NT2/D1 (cell line): Measurements from ENCODE around the gene PTPRG.

ENCODE experiments used
- DNase-seq: peaks from one replicate; pipeline ENCODE4 v3.0.0-alpha.2; 2011; ENCODE audit warnings: low read depth, low spot score
- H3K27me3 ChIP-seq: 2 replicates; pipeline ENCODE4 v1.6.0; 2011; ENCODE audit warnings: mild to moderate bottlenecking; ENCODE audit not compliant: insufficient read length, insufficient read depth
- H3K36me3 ChIP-seq: 2 replicates; pipeline ENCODE4 v1.6.1; 2011; ENCODE audit warnings: mild to moderate bottlenecking, low read length, mixed read lengths; ENCODE audit not compliant: insufficient read depth, insufficient read length
- H3K4me1 ChIP-seq: 2 replicates; pipeline ENCODE4 v1.5.1; 2011; ENCODE audit not compliant: insufficient read depth, insufficient read length
- H3K4me3 ChIP-seq: 2 replicates; pipeline ENCODE4 v1.5.1; 2011; ENCODE audit warnings: low read depth; ENCODE audit not compliant: insufficient read length
- H3K9ac ChIP-seq: 2 replicates; pipeline ENCODE4 v1.6.0; 2011; ENCODE audit warnings: low read depth; ENCODE audit not compliant: insufficient read length
- H3K9me3 ChIP-seq: 2 replicates; pipeline ENCODE4 v1.5.1; 2011; ENCODE audit warnings: mild to moderate bottlenecking, low read length; ENCODE audit not compliant: insufficient read depth
- SUZ12 ChIP-seq: IDR thresholded peaks from 2 replicates; pipeline ENCODE4 v1.6.1; 2011; ENCODE audit not compliant: insufficient read length, insufficient read depth; ENCODE audit errors: extremely low read depth
- YY1 ChIP-seq: IDR thresholded peaks from 2 replicates; pipeline ENCODE4 v1.6.1; 2011; ENCODE audit not compliant: insufficient read length, insufficient read depth
- ZNF274 ChIP-seq: IDR thresholded peaks from 2 replicates; pipeline ENCODE4 v1.6.1; 2011; ENCODE audit warnings: mild to moderate bottlenecking, low read depth, low read length

The PTPRG gene

GRCh38 chr3:62090519-62090918 is 529.1 kb downstream of the PTPRG start:
- Histone ChIP-seq H3K9me3 (no peaks in the 10 kb centered on the region), H3K4me3 (no peak overlapping the region), H3K4me1 (no peaks in the 10 kb centered on the region), H3K9ac (no peak overlapping the region), H3K27me3 (no peaks in the 10 kb centered on the region), H3K36me3 (no peaks in the 10 kb centered on the region)
- TF ChIP-seq YY1 (no peak), SUZ12 (no peak), ZNF274 (no peak)
- DNase-seq = no peak

- DNase-seq = no peak
Measured at GRCh38 chr3:62093025-62093424, 531.7 kb downstream of the PTPRG start.

GRCh38 chr3:62094461-62094860 is 533.1 kb downstream of the PTPRG start:
- Histone ChIP-seq H3K4me1 (no peaks in the 10 kb centered on the region), H3K4me3 (no peak overlapping the region), H3K9ac (no peak overlapping the region), H3K36me3 (no peaks in the 10 kb centered on the region), H3K9me3 (no peaks in the 10 kb centered on the region), H3K27me3 (no peaks in the 10 kb centered on the region)
- DNase-seq = no peak
- TF ChIP-seq YY1 (no peak), ZNF274 (no peak), SUZ12 (no peak)

More at GRCh38 chr3:62093025-62093424, 531.7 kb downstream of the PTPRG start:
- no peaks in the 10 kb centered on the region for H3K36me3 ChIP-seq
- H3K4me1 ChIP-seq = no peaks in the 10 kb centered on the region
- H3K4me3 ChIP-seq = no peak overlapping the region
- no peak overlapping the region for H3K9ac ChIP-seq
- no peaks in the 10 kb centered on the region for H3K9me3 ChIP-seq
- TF ChIP-seq ZNF274 (no peak), SUZ12 (no peak), YY1 (no peak)
- no peaks in the 10 kb centered on the region for H3K27me3 ChIP-seq

- no peak overlapping the region for H3K9ac ChIP-seq
- TF ChIP-seq SUZ12 = no peak
- TF ChIP-seq ZNF274 = no peak
- no peaks in the 10 kb centered on the region for H3K4me1 ChIP-seq
- H3K36me3 ChIP-seq = no peaks in the 10 kb centered on the region
- H3K27me3 ChIP-seq = no peaks in the 10 kb centered on the region
- no peaks in the 10 kb centered on the region for H3K9me3 ChIP-seq
- H3K4me3 ChIP-seq = no peak overlapping the region
- DNase-seq = no peak
Measured at GRCh38 chr3:62095080-62095479, 533.7 kb downstream of the PTPRG start.

DNA sequence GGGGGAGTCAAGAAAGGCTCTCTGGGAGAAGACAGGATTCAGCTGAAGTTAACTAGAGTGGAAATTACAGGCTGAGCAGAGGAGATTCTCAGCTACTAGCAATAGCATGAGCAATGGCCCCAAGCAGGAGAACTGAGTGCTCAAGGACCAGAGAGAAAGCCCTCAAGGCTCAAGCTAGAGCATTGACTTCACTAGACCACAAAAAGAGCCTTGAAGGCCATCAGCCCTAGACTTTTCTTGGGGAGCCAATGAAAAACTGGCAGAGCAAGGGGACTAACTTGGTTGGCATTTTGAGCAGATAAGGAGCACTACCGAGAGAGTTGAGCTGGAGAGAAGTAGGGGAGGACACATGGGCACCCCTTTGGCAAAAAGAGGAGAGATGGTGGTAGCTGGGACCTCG is 534.4 kb downstream of the PTPRG start:
- no peak for TF ChIP-seq SUZ12
- no peak for TF ChIP-seq YY1
- no peak for TF ChIP-seq ZNF274
- no peaks in the 10 kb centered on the region for H3K9me3 ChIP-seq
- H3K27me3 ChIP-seq = no peaks in the 10 kb centered on the region
- H3K36me3 ChIP-seq = no peaks in the 10 kb centered on the region
- no peak overlapping the region for H3K9ac ChIP-seq
- H3K4me3 ChIP-seq = no peak overlapping the region
- DNase-seq = no peak
- no peaks in the 10 kb centered on the region for H3K4me1 ChIP-seq

DNA sequence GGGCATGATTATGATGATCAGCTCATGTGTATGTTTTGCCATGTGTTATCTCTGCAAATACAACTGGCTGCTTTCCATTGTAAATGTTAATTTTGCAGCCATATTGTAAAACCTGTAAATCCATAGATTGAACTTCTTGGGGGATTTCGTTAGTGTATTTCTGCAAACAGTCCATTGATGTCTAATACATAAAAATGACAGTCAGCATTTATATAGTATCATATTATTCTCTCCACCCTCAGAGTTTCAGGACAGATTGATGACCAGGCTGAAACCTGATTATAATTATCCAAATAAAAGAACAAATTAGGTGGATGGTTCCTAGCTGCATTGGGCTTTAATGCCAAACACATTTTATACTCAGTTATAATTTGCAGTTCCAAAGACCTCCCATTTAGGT is 535.1 kb downstream of the PTPRG start:
- no peak for DNase-seq
- Histone ChIP-seq H3K27me3 (no peaks in the 10 kb centered on the region), H3K36me3 (no peaks in the 10 kb centered on the region), H3K4me3 (no peak overlapping the region), H3K4me1 (no peaks in the 10 kb centered on the region), H3K9ac (no peak overlapping the region), H3K9me3 (no peaks in the 10 kb centered on the region)
- no peak for TF ChIP-seq ZNF274
- no peak for TF ChIP-seq YY1
- TF ChIP-seq SUZ12 = no peak

DNA sequence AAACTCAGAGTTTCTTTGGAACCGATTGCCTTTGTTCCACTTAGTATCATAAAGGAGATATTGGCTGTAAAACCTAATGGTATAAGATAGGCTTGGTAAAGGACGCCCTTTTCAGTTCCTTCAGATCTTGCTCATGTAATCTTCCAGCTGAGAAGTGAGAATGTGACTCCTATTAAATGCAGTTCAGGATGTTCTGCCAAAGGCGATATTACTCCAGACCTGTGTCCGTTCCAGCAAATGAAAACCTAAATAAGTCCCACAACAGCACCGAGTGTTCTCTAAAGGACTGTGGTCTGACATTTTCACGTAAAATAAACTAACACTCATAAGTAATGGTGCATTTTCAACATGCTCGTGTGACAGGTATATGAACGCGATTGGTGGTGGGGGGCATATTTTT is 535.8 kb downstream of the PTPRG start:
- Histone ChIP-seq H3K4me1 (no peaks in the 10 kb centered on the region), H3K36me3 (no peaks in the 10 kb centered on the region), H3K9me3 (no peaks in the 10 kb centered on the region), H3K4me3 (no peak overlapping the region), H3K9ac (no peak overlapping the region), H3K27me3 (no peaks in the 10 kb centered on the region)
- TF ChIP-seq SUZ12 (no peak), ZNF274 (no peak), YY1 (no peak)
- DNase-seq = no peak
